PC-3 (cell line): ENCODE measurements around the gene CACNA1C. TPM values are rescaled to one million over a fixed set of nuclear protein-coding genes. Genes with fewer than 3 reads are reported as not detected.

Source experiments
- ATAC-seq: fragments of 200-7000 bp; cut with Tn5 transposase; 2 replicates; pipeline ENCODE4 v1.9.1; 2020; ENCODE audit warnings: mild to moderate bottlenecking, moderate library complexity
- BruUV-seq: library from RNA; stranded (reverse); fragments of 400-500 nt; replicated peaks from 2 replicates; lab custom pipeline; 2021; lab: Mats Ljungman, UMichigan
- CTCF ChIA-PET: fragments of 300-600 bp; sonication (Branson Sonifier 250); formaldehyde crosslinking; loops from one replicate; lab custom pipeline; 2022; ENCODE audit warnings: antibody characterized with exemption; lab: Charles Lee
- POLR2A ChIA-PET: fragments of 300-600 bp; sonication (Branson Sonifier 250); formaldehyde crosslinking; loops from one replicate; lab custom pipeline; 2022; ENCODE audit warnings: antibody characterized with exemption; ENCODE audit not compliant: unreplicated experiment; lab: Charles Lee
- DNase-seq: peaks from one replicate; pipeline ENCODE4 v3.0.0-alpha.2; 2015
- H2AFZ ChIP-seq: fragments of 300-600 bp; sonication (generic); 2 replicates; pipeline ENCODE4 v1.6.0; 2016; ENCODE audit warnings: antibody characterized with exemption, low read length
- H3F3A ChIP-seq: fragments of 300-600 bp; sonication (generic); one replicate; pipeline ENCODE4 v1.6.0; 2017; ENCODE audit warnings: antibody characterized with exemption, low read length, control low read depth, mild to moderate bottlenecking; ENCODE audit not compliant: unreplicated experiment
- H3K27ac ChIP-seq: fragments of 300-600 bp; sonication (generic); 2 replicates; pipeline ENCODE4 v1.5.1; 2016; ENCODE audit warnings: mild to moderate bottlenecking, low read length
- H3K27me3 ChIP-seq: fragments of 300-600 bp; sonication (generic); 2 replicates; pipeline ENCODE4 v1.6.1; 2016; ENCODE audit warnings: low read length, mixed read lengths
- H3K36me3 ChIP-seq: fragments of 300-600 bp; sonication (generic); 2 replicates; pipeline ENCODE4 v1.6.1; 2016; ENCODE audit warnings: low read depth, mixed run types, low read length, mixed read lengths
- H3K4me1 ChIP-seq: fragments of 300-600 bp; sonication (generic); 2 replicates; pipeline ENCODE4 v1.5.1; 2016; ENCODE audit warnings: low read length; ENCODE audit not compliant: insufficient read depth
- H3K4me2 ChIP-seq: fragments of 300-600 bp; sonication (generic); 2 replicates; pipeline ENCODE4 v1.6.0; 2016; ENCODE audit warnings: low read length
- H3K4me3 ChIP-seq: fragments of 300-600 bp; sonication (generic); 2 replicates; pipeline ENCODE4 v1.5.1; 2016; ENCODE audit warnings: mild to moderate bottlenecking, low read length, mixed read lengths
- H3K79me2 ChIP-seq: fragments of 300-600 bp; sonication (generic); 2 replicates; pipeline ENCODE4 v1.6.1; 2017; ENCODE audit warnings: low read length, mixed read lengths
- H3K9ac ChIP-seq: fragments of 300-600 bp; sonication (generic); 2 replicates; pipeline ENCODE4 v1.6.0; 2016; ENCODE audit warnings: mild to moderate bottlenecking, low read length
- H3K9me2 ChIP-seq: fragments of 300-600 bp; sonication (generic); replicated peaks from 2 replicates; pipeline ENCODE4 v1.6.1; 2016; ENCODE audit warnings: mixed run types, low read length, mixed read lengths
- H3K9me3 ChIP-seq: fragments of 300-600 bp; sonication (generic); 2 replicates; pipeline ENCODE4 v1.6.1; 2016; ENCODE audit warnings: low read length, mixed read lengths
- H4K20me1 ChIP-seq: fragments of 300-600 bp; sonication (generic); 2 replicates; pipeline ENCODE4 v1.6.1; 2016; ENCODE audit warnings: low read length, mixed read lengths
- EZH2 ChIP-seq: fragments of 300-600 bp; sonication (generic); IDR thresholded peaks from one replicate; pipeline ENCODE4 v1.6.1; 2017; ENCODE audit warnings: antibody characterized with exemption, mild to moderate bottlenecking, low read length; ENCODE audit not compliant: unreplicated experiment
- EZH2phosphoT487 ChIP-seq: fragments of 300-600 bp; sonication (generic); IDR thresholded peaks from 2 replicates; pipeline ENCODE4 v1.6.1; 2018; ENCODE audit warnings: mild to moderate bottlenecking, antibody characterized with exemption, low read length, borderline replicate concordance
- intact Hi-C: fragments of 100-400 bp; cut with micrococcal nuclease; formaldehyde crosslinking; loops from 2 replicates; pipeline ENCODE4 v1.9.0; 2023
- total RNA-seq: library from RNA; depleted of rRNA; stranded (reverse); fragments of >200 nt; gene quantifications from 2 replicates; pipeline ENCODE4 v1.2.3, GENCODE V29; 2014
- TF ChIP-seq, protein P1 (sequence below): fragments of 300-600 bp; sonication (generic); conservative IDR thresholded peaks from 2 replicates; pipeline ENCODE4 v1.5.1; 2017; ENCODE audit warnings: antibody characterized with exemption, low read depth, mild to moderate bottlenecking, low read length

Gene CACNA1C
- total RNA-seq, 1 experiment from 2014 or later: not detected

DNA sequence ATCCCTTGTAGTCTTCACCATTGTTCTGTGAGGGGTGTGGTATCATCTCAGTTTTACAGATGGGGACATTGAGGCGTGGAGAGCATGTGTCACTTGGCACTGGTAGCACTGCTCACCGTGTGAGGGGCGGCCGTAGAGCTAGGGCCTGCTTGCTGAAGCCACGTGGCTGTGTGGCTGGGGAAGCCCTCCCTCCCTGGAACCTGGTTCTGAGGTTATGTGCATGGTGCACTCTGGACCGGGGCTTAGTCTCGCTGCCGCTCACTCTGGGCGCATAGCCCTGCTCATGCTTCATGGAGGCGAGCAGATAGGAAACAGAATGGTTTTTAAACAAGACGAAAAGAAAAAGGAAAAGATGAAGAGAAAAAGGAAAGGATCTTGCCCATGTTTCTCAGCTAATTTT lies 46.1 kb downstream of the CACNA1C start:
- H3K27me3 ChIP-seq: peaks cover 35% of the 10 kb centered on the region; the same call in 1 of the 2 replicates

DNA sequence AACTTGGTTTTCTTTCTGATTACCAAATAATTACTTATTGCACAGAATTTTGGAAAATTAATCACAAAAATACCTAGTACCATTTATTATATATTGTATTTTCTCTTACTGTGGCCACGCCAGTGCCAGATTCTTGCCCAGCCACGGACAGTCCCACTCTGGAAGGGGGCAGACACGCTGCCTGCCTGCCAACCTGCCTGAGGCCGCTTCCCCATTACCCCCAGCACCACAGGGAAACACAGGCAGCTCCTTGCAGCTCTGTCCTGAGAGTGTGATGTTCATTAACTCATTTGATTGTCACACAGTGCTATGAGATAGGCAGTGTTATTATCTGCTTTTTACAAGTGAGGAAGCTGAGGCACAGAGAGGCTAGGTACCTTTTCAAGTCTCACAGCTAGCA lies 46.8 kb downstream of the CACNA1C start:
- Histone ChIP-seq H3K9me2 (no peaks in the 10 kb centered on the region), H3F3A (no peaks in the 10 kb centered on the region), H3K4me2 (no peak overlapping the region), H4K20me1 (no peaks in the 10 kb centered on the region), H3K79me2 (no peaks in the 10 kb centered on the region), H2AFZ (no peak overlapping the region), H3K4me1 (no peaks in the 10 kb centered on the region), H3K4me3 (no peak overlapping the region), H3K27me3 (peaks cover 37% of the 10 kb centered on the region; the same call in 1 of the 2 replicates), H3K27ac (no peak overlapping the region), H3K9me3 (no peaks in the 10 kb centered on the region), H3K9ac (no peak overlapping the region), H3K36me3 (no peaks in the 10 kb centered on the region)
- intact Hi-C loops: no loop called here
- ATAC-seq: no peak
- CTCF ChIA-PET: no interaction called here
- BruUV-seq: no TSS peak
- no peak for DNase-seq
- TF ChIP-seq EZH2phosphoT487 (no peak), EZH2 (no peak)
- TF ChIP-seq, protein P1, sequence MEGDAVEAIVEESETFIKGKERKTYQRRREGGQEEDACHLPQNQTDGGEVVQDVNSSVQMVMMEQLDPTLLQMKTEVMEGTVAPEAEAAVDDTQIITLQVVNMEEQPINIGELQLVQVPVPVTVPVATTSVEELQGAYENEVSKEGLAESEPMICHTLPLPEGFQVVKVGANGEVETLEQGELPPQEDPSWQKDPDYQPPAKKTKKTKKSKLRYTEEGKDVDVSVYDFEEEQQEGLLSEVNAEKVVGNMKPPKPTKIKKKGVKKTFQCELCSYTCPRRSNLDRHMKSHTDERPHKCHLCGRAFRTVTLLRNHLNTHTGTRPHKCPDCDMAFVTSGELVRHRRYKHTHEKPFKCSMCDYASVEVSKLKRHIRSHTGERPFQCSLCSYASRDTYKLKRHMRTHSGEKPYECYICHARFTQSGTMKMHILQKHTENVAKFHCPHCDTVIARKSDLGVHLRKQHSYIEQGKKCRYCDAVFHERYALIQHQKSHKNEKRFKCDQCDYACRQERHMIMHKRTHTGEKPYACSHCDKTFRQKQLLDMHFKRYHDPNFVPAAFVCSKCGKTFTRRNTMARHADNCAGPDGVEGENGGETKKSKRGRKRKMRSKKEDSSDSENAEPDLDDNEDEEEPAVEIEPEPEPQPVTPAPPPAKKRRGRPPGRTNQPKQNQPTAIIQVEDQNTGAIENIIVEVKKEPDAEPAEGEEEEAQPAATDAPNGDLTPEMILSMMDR: no peak
- POLR2A ChIA-PET: no interaction called here

More for the DNA sequence above, 46.1 kb downstream of the CACNA1C start:
- no peaks in the 10 kb centered on the region for H4K20me1 ChIP-seq
- H3F3A ChIP-seq: no peaks in the 10 kb centered on the region
- no peak overlapping the region for H3K27ac ChIP-seq
- no peak for ATAC-seq
- H3K9me2 ChIP-seq: no peaks in the 10 kb centered on the region
- DNase-seq: no peak
- BruUV-seq: no TSS peak
- no peak overlapping the region for H3K9ac ChIP-seq
- H3K4me3 ChIP-seq: no peak overlapping the region
- H2AFZ ChIP-seq: no peak overlapping the region
- intact Hi-C loops: no loop called here
- H3K36me3 ChIP-seq: no peaks in the 10 kb centered on the region
- CTCF ChIA-PET: interaction anchor here (0.6 kb wide), 1 partner anchor 105 kb away, joined by 4 read pairs; no protein-coding TSS in a partner anchor
- no peak for TF ChIP-seq EZH2phosphoT487
- TF ChIP-seq, protein P1: no peak
- TF ChIP-seq EZH2: no peak
- no peaks in the 10 kb centered on the region for H3K4me1 ChIP-seq
- no peaks in the 10 kb centered on the region for H3K9me3 ChIP-seq
- no peaks in the 10 kb centered on the region for H3K79me2 ChIP-seq
- POLR2A ChIA-PET: no interaction called here
- H3K4me2 ChIP-seq: no peak overlapping the region

DNA sequence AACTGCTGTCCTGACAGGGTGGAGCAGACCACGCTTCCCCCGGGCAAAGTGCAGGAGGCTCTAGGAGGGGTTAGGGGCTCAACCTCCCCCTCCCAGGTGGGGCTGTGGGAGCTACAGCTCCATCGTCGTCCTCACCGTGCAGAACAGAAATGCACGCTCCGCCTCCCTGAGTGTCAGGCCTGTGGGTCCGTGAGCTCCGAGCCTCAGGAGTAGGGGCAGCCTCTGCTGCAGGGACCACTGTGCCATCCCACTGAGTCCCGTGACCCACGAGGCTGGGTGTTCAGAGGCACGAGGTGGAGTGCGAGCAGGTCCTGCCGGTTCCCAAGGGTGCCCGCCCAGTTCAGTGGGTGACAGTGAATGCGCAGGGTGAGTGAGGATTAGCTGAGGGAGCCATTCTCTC lies 48.6 kb downstream of the CACNA1C start:
- Histone ChIP-seq H3K9me3 (no peaks in the 10 kb centered on the region), H3K4me3 (no peak overlapping the region), H3K36me3 (no peaks in the 10 kb centered on the region), H3F3A (no peaks in the 10 kb centered on the region), H3K9ac (no peak overlapping the region), H2AFZ (no peak overlapping the region), H4K20me1 (no peaks in the 10 kb centered on the region), H3K4me2 (no peak overlapping the region), H3K9me2 (no peaks in the 10 kb centered on the region), H3K79me2 (no peaks in the 10 kb centered on the region), H3K27me3 (peaks cover 35% of the 10 kb centered on the region; the same call in 1 of the 2 replicates), H3K27ac (no peak overlapping the region), H3K4me1 (no peaks in the 10 kb centered on the region)
- DNase-seq (no peak), ATAC-seq (no peak)
- CTCF ChIA-PET: no interaction called here
- TF ChIP-seq EZH2: no peak
- TF ChIP-seq, protein P1: no peak
- no peak for TF ChIP-seq EZH2phosphoT487
- POLR2A ChIA-PET: no interaction called here
- intact Hi-C loops: no loop called here
- no TSS peak for BruUV-seq
